GM23338 (cell line): Measurements from ENCODE around the gene SEZ6L. TPM values are rescaled to one million over a fixed set of nuclear protein-coding genes. Genes with fewer than 3 reads are reported as not detected.
A peak's percentile ranks its signal among the peaks of the same experiment; 100 is the strongest.

Experiments
- ATAC-seq: fragments of 200-7000 bp; cut with Tn5 transposase; 3 replicates; pipeline ENCODE4 v1.9.1; 2020
- DNase-seq: peaks from one replicate; pipeline ENCODE4 v3.0.0-alpha.2; 2015; ENCODE audit warnings: low spot score
- H2AFZ ChIP-seq: fragments of 200-600 bp; sonication (generic); 2 replicates; pipeline ENCODE4 v1.8.0; 2016; ENCODE audit warnings: antibody characterized with exemption, mild to moderate bottlenecking, moderate library complexity
- H3F3A ChIP-seq: fragments of 200-600 bp; sonication (generic); replicated peaks from 2 replicates; pipeline ENCODE4 v1.8.0; 2017; ENCODE audit warnings: antibody characterized with exemption, mixed run types, low read depth
- H3K27ac ChIP-seq: fragments of 200-600 bp; sonication (generic); 2 replicates; pipeline ENCODE4 v1.6.1; 2016; ENCODE audit warnings: low read depth
- H3K27me3 ChIP-seq: fragments of 200-600 bp; sonication (generic); 2 replicates; pipeline ENCODE4 v1.8.0; 2016; ENCODE audit warnings: mild to moderate bottlenecking, mixed run types, moderate library complexity; ENCODE audit not compliant: insufficient read depth
- H3K36me3 ChIP-seq: fragments of 200-600 bp; sonication (generic); 2 replicates; pipeline ENCODE4 v1.8.0; 2016; ENCODE audit warnings: mild to moderate bottlenecking; ENCODE audit not compliant: insufficient read depth
- H3K4me1 ChIP-seq: fragments of 200-600 bp; sonication (generic); 2 replicates; pipeline ENCODE4 v1.8.0; 2016; ENCODE audit warnings: mild to moderate bottlenecking, moderate library complexity; ENCODE audit not compliant: insufficient read depth
- H3K4me2 ChIP-seq: fragments of 200-600 bp; sonication (generic); 2 replicates; pipeline ENCODE4 v1.7.1; 2017; ENCODE audit warnings: mixed run types
- H3K4me3 ChIP-seq: fragments of 200-600 bp; sonication (generic); 2 replicates; pipeline ENCODE4 v1.6.1; 2016; ENCODE audit warnings: mixed run types
- H3K79me2 ChIP-seq: fragments of 200-600 bp; sonication (generic); replicated peaks from 2 replicates; pipeline ENCODE4 v1.8.0; 2017; ENCODE audit warnings: mild to moderate bottlenecking; ENCODE audit not compliant: insufficient read depth
- H3K9me2 ChIP-seq: fragments of 200-600 bp; sonication (generic); 2 replicates; pipeline ENCODE4 v1.8.0; 2017; ENCODE audit not compliant: insufficient read depth
- H4K20me1 ChIP-seq: fragments of 200-600 bp; sonication (generic); replicated peaks from 2 replicates; pipeline ENCODE4 v1.8.0; 2017; ENCODE audit warnings: mild to moderate bottlenecking; ENCODE audit not compliant: insufficient read depth
- H3K27ac Mint-ChIP-seq: 2 replicates; pipeline ENCODE4 v1.8.0; 2020; ENCODE audit warnings: inconsistent platforms, mild to moderate bottlenecking, moderate library complexity, mixed read lengths
- H3K27me3 Mint-ChIP-seq: 3 replicates; pipeline ENCODE4 v1.8.0; 2022; ENCODE audit warnings: low read depth, mild to moderate bottlenecking, moderate library complexity, mixed read lengths, inconsistent platforms; ENCODE audit not compliant: insufficient read depth, poor library complexity
- H3K36me3 Mint-ChIP-seq: 3 replicates; pipeline ENCODE4 v1.8.0; 2021; ENCODE audit warnings: low read depth, mild to moderate bottlenecking, inconsistent platforms, moderate library complexity, mixed read lengths
- H3K4me1 Mint-ChIP-seq: 3 replicates; pipeline ENCODE4 v1.8.0; 2020; ENCODE audit warnings: mild to moderate bottlenecking, inconsistent platforms, mixed read lengths
- H3K4me3 Mint-ChIP-seq: 3 replicates; pipeline ENCODE4 v1.8.0; 2021; ENCODE audit warnings: moderate library complexity, mild to moderate bottlenecking, inconsistent platforms, mixed read lengths
- H3K9me3 Mint-ChIP-seq: 3 replicates; pipeline ENCODE4 v1.8.0; 2020; ENCODE audit warnings: moderate library complexity, mild to moderate bottlenecking, inconsistent platforms, mixed read lengths
- CREB1 ChIP-seq: fragments of 250-450 bp; sonication (Bioruptor Pico); IDR thresholded peaks from 2 replicates; pipeline ENCODE4 v1.5.0; 2020; ENCODE audit warnings: low read depth, mild to moderate bottlenecking, moderate library complexity
- CTCF ChIP-seq, 2 experiments: fragments of 200-600 bp in 1 of 2; sonication (generic) in 1 of 2; conservative IDR thresholded peaks; 2 replicates each; pipeline versions ENCODE4 v1.5.1 to v1.6.1; 2016 to 2017; ENCODE audit warnings: antibody characterized with exemption in 2 of 2, low read depth in 2 of 2, mild to moderate bottlenecking in 2 of 2, moderate library complexity in 1 of 2
- ETS1 ChIP-seq: IDR thresholded peaks from 2 replicates; pipeline ENCODE4 v1.6.1; 2016; ENCODE audit warnings: antibody characterized with exemption
- EZH2 ChIP-seq: fragments of 200-600 bp; sonication (generic); IDR thresholded peaks from one replicate; pipeline ENCODE4 v1.8.0; 2017; ENCODE audit warnings: antibody characterized with exemption, mild to moderate bottlenecking, low read depth; ENCODE audit not compliant: unreplicated experiment
- JUNB ChIP-seq: IDR thresholded peaks from one replicate; pipeline ENCODE4 v1.6.1; 2016; ENCODE audit warnings: antibody characterized with exemption; ENCODE audit not compliant: unreplicated experiment
- POLR2AphosphoS5 ChIP-seq: IDR thresholded peaks from 2 replicates; pipeline ENCODE4 v1.6.1; 2016; ENCODE audit warnings: antibody characterized with exemption, low read depth
- STAT1 ChIP-seq: IDR thresholded peaks from one replicate; pipeline ENCODE4 v1.6.1; 2016; ENCODE audit warnings: antibody characterized with exemption; ENCODE audit not compliant: unreplicated experiment
- polyA plus RNA-seq: library from polyadenylated mRNA; unstranded; fragments of >200 nt; fragmentation: Nextera tagmentation; extraction: Ambion mirVana; gene quantifications from 2 replicates; pipeline ENCODE4 v1.2.1, GENCODE V29; 2016
- total RNA-seq: library from RNA; depleted of rRNA; stranded (reverse); fragments of >200 nt; shearing (Covaris generic); gene quantifications from 2 replicates; pipeline ENCODE4 v1.2.3, GENCODE V29; 2014

Gene SEZ6L
- total and polyA plus RNA-seq, 2 experiments from 2014 or later, result 0.13 to 0.24 TPM

GRCh38 chr22:26172389-26172990, 3.2 kb downstream of the SEZ6L start:
- DNase-seq (peak; percentile 87), ATAC-seq (peak; percentile 15)
- peaks cover 26% of the 10 kb centered on the region for H3K4me1 Mint-ChIP-seq
- Histone ChIP-seq H3K9me2 (no peaks in the 10 kb centered on the region), H4K20me1 (peaks cover 10% of the 10 kb centered on the region; the same call in 1 of the 2 replicates), H2AFZ (no peak overlapping the region), H3K79me2 (no peaks in the 10 kb centered on the region), H3K4me3 (no peak overlapping the region), H3K4me1 (peaks cover 16% of the 10 kb centered on the region; the same call in 1 of the 2 replicates), H3K4me2 (no peak overlapping the region), H3F3A (no peaks in the 10 kb centered on the region), H3K27me3 (peaks cover 47% of the 10 kb centered on the region), H3K27ac (no peak overlapping the region), H3K36me3 (no peaks in the 10 kb centered on the region)
- TF ChIP-seq CREB1 (CRISPR knock-in tag) (no peak), POLR2AphosphoS5 (no peak), JUNB (no peak), CTCF (conservative IDR thresholded peaks at IDR 0.05; ENCODE audit: low read depth in 2 of 2) (peak; percentile 83 to 93)
- peaks cover 39% of the 10 kb centered on the region for H3K27me3 Mint-ChIP-seq
- H3K36me3 Mint-ChIP-seq, result no peaks in the 10 kb centered on the region
- no peak overlapping the region for H3K4me3 Mint-ChIP-seq
- no peaks in the 10 kb centered on the region; the same call in 2 of the 3 replicates for H3K9me3 Mint-ChIP-seq
- H3K27ac Mint-ChIP-seq, result no peak overlapping the region

GRCh38 chr22:26174280-26174679, 5.0 kb downstream of the SEZ6L start:
- H3K27me3 Mint-ChIP-seq, result peaks cover 31% of the 10 kb centered on the region
- Histone ChIP-seq H3K36me3 (no peaks in the 10 kb centered on the region), H3K4me2 (no peak overlapping the region), H3K9me2 (no peaks in the 10 kb centered on the region), H3K4me1 (peaks cover 7% of the 10 kb centered on the region; the same call in 1 of the 2 replicates), H3K27me3 (peaks cover 30% of the 10 kb centered on the region), H4K20me1 (peaks cover 10% of the 10 kb centered on the region; the same call in 1 of the 2 replicates), H3K79me2 (no peaks in the 10 kb centered on the region), H3F3A (no peaks in the 10 kb centered on the region), H3K27ac (no peak overlapping the region), H3K4me3 (no peak overlapping the region), H2AFZ (no peak overlapping the region)
- H3K4me3 Mint-ChIP-seq, result no peak overlapping the region
- peak; percentile 76 for ATAC-seq
- DNase-seq, result peak; percentile 90
- peaks cover 15% of the 10 kb centered on the region for H3K4me1 Mint-ChIP-seq
- H3K27ac Mint-ChIP-seq, result no peak overlapping the region
- H3K36me3 Mint-ChIP-seq, result no peaks in the 10 kb centered on the region
- TF ChIP-seq CTCF (conservative IDR thresholded peaks at IDR 0.05; ENCODE audit: low read depth in 2 of 2), result peak; percentile 56 to 78
- TF ChIP-seq CREB1 (CRISPR knock-in tag), result no peak
- TF ChIP-seq STAT1, result no peak
- H3K9me3 Mint-ChIP-seq, result no peaks in the 10 kb centered on the region

GRCh38 chr22:26182723-26183122, 13.5 kb downstream of the SEZ6L start:
- Histone ChIP-seq H3K9me2 (no peaks in the 10 kb centered on the region), H3F3A (no peaks in the 10 kb centered on the region), H3K27me3 (no peaks in the 10 kb centered on the region), H3K79me2 (no peaks in the 10 kb centered on the region), H3K36me3 (no peaks in the 10 kb centered on the region), H2AFZ (no peak overlapping the region), H3K27ac (no peak overlapping the region), H3K4me1 (no peaks in the 10 kb centered on the region), H3K4me3 (no peak overlapping the region), H3K4me2 (no peak overlapping the region), H4K20me1 (no peaks in the 10 kb centered on the region)
- no peaks in the 10 kb centered on the region for H3K36me3 Mint-ChIP-seq
- H3K9me3 Mint-ChIP-seq, result no peaks in the 10 kb centered on the region; the same call in 2 of the 3 replicates
- no peak overlapping the region for H3K4me3 Mint-ChIP-seq
- peak; percentile 8 for DNase-seq
- peaks cover 2% of the 10 kb centered on the region for H3K27me3 Mint-ChIP-seq
- no peaks in the 10 kb centered on the region for H3K4me1 Mint-ChIP-seq
- no peak overlapping the region for H3K27ac Mint-ChIP-seq
- ATAC-seq, result no peak
- TF ChIP-seq STAT1 (no peak), CREB1 (CRISPR knock-in tag) (no peak), CTCF (conservative IDR thresholded peaks at IDR 0.05; ENCODE audit: low read depth in 2 of 2) (no peak), ETS1 (no peak), EZH2 (no peak)
